ENCODE data around the gene GUCY2C. TPM values are rescaled to one million over a fixed set of nuclear protein-coding genes. Genes with fewer than 3 reads are reported as not detected.

Gene GUCY2C
- total and polyA plus RNA-seq, 10 of the 15 experiments (the other 5 are each of a cell fraction or from before 2014, with no cell fraction given): 0.08 to 0.60 (median 0.17) TPM

- DNase-seq (ENCODE audit: low read depth, low spot score) (no peak), FAIRE-seq (no peak), ATAC-seq (no peak)
- H3K79me2 ChIP-seq (ENCODE audit: control insufficient read depth, insufficient read depth, low read length): no peaks in the 10 kb centered on the region
- POLR2A ChIA-PET: no interaction called here
- no peaks in the 10 kb centered on the region for H3K27me3 ChIP-seq (replicated peaks in 1 of 2; ENCODE audit: control insufficient read depth in 2 of 2, insufficient read depth in 2 of 2, low read length in 1 of 2)
- no peak overlapping the region for H2AFZ ChIP-seq (ENCODE audit: control insufficient read depth, low read depth, low read length)
- H3K4me3 ChIP-seq: no peak overlapping the region
- RAD21 ChIA-PET (ENCODE audit: unreplicated experiment): no interaction called here
- H3K9ac ChIP-seq (ENCODE audit: control insufficient read depth, insufficient read depth, low read length): no peak overlapping the region
- H3K4me2 ChIP-seq (ENCODE audit: control insufficient read depth, insufficient read depth): no peak overlapping the region
- no peaks in the 10 kb centered on the region for H3K4me1 ChIP-seq (ENCODE audit: control insufficient read depth, insufficient read depth, low read length)
- H3K27ac ChIP-seq (ENCODE audit: control insufficient read depth, insufficient read depth): no peak overlapping the region
- CTCF ChIA-PET: interaction anchor here (1.6 kb wide), 1 partner anchor 41 kb away, joined by 4 read pairs; no protein-coding TSS in a partner anchor
- intact Hi-C loops (cut with micrococcal nuclease; ENCODE audit: unreplicated experiment): no loop called here
- H3K9me3 ChIP-seq (replicated peaks; ENCODE audit: control insufficient read depth, insufficient read depth, low read length): no peaks in the 10 kb centered on the region
- 11% methylated on average over 3 of the region's 3 CpGs for WGBS (ENCODE audit: insufficient coverage, insufficient replicate concordance, low lambda C conversion rate, missing lambda C conversion rate)
- TF ChIP-seq, protein P1, sequence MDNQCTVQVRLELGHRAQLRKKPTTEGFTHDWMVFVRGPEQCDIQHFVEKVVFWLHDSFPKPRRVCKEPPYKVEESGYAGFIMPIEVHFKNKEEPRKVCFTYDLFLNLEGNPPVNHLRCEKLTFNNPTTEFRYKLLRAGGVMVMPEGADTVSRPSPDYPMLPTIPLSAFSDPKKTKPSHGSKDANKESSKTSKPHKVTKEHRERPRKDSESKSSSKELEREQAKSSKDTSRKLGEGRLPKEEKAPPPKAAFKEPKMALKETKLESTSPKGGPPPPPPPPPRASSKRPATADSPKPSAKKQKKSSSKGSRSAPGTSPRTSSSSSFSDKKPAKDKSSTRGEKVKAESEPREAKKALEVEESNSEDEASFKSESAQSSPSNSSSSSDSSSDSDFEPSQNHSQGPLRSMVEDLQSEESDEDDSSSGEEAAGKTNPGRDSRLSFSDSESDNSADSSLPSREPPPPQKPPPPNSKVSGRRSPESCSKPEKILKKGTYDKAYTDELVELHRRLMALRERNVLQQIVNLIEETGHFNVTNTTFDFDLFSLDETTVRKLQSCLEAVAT (IDR thresholded peaks at IDR 0.05): no peak
- TF ChIP-seq ZBTB33 (IDR thresholded peaks at IDR 0.05): no peak
- no peak for TF ChIP-seq SUPT20H (IDR thresholded peaks at IDR 0.05; ENCODE audit: borderline replicate concordance, control insufficient read depth, low read depth, low read length)
- TF ChIP-seq CHD1 (IDR thresholded peaks at IDR 0.05; ENCODE audit: low read depth, low read length): no peak
- TF ChIP-seq E2F4 (IDR thresholded peaks at IDR 0.05; ENCODE audit: low read depth, low read length): no peak
- TF ChIP-seq TCF7 (IDR thresholded peaks at IDR 0.05; ENCODE audit: borderline replicate concordance): no peak
- no peak for TF ChIP-seq ZZZ3 (IDR thresholded peaks at IDR 0.05; ENCODE audit: control insufficient read depth, insufficient read length, low read depth)
- no peak for TF ChIP-seq SPI1 (IDR thresholded peaks at IDR 0.05; ENCODE audit: borderline replicate concordance, insufficient read depth, low read depth, low read length)
- no peak for TF ChIP-seq CEBPZ (IDR thresholded peaks at IDR 0.05; ENCODE audit: low read depth, low read length)
- no peak for TF ChIP-seq MTA3 (IDR thresholded peaks at IDR 0.05; ENCODE audit: borderline replicate concordance, low read length)
- no peak for TF ChIP-seq ZNF384 (IDR thresholded peaks at IDR 0.05; ENCODE audit: borderline replicate concordance, low read depth, low read length)
- TF ChIP-seq STAT1 (conservative IDR thresholded peaks at IDR 0.05): no peak
- TF ChIP-seq WRNIP1 (IDR thresholded peaks at IDR 0.05; ENCODE audit: borderline replicate concordance, low read depth, low read length): no peak
- TF ChIP-seq TBL1XR1 (IDR thresholded peaks at IDR 0.05; ENCODE audit: low read depth, low read length): no peak
- TF ChIP-seq EED (IDR thresholded peaks at IDR 0.05; ENCODE audit: low read depth): no peak
- TF ChIP-seq ZNF274 (IDR thresholded peaks at IDR 0.05; ENCODE audit: insufficient read depth, insufficient read length): no peak
- no peak for TF ChIP-seq FOS (IDR thresholded peaks at IDR 0.05; ENCODE audit: borderline replicate concordance, extremely low read depth, insufficient read length)
- no peak for TF ChIP-seq SREBF1 (IDR thresholded peaks at IDR 0.05; ENCODE audit: low read length)
- no peaks in the 10 kb centered on the region for H4K20me1 ChIP-seq (ENCODE audit: control insufficient read depth, insufficient read depth)
- BruUV-seq (replicated peaks): no TSS peak
- SMC1A ChIA-PET (ENCODE audit: uncharacterized antibody, unreplicated experiment): no interaction called here
- no peaks in the 10 kb centered on the region for H3K36me3 ChIP-seq (ENCODE audit: control insufficient read depth in 2 of 2, insufficient read depth in 2 of 2, low read length in 1 of 2)
- in situ Hi-C loops (cut with MboI): no loop called here
Measured at GRCh38 chr12:14681190-14681589, 15.2 kb downstream of the GUCY2C start.

Measured in GM12878 (cell line).